ENCODE measurements around the gene ENOX1.
"Not testable (repeated sequence)": the region's sequence is repeated elsewhere in the genome, so short reads cannot be mapped to it uniquely, and the experiment has no call there.

The ENOX1 gene

DNA sequence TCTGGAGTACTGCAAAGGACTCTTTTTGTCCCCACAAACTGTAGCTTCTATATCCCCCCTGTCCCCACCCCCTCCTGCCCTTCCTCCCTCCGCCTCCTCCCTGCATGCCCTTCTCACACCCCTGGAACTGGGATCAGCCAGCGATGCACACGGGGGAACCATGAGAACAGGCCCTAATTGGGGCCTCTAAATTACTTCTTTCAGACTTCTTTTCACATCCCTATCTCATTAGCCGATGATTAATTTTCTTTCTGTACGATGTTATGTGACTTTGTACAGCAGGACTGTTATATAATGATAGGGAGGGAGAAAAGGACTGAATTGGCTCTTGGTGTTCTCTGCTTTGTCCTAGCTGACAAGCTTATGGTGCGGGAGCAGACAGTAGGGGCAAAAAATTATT lies 415.9 kb downstream of the ENOX1 start:
- DNase-seq: no peak

DNA sequence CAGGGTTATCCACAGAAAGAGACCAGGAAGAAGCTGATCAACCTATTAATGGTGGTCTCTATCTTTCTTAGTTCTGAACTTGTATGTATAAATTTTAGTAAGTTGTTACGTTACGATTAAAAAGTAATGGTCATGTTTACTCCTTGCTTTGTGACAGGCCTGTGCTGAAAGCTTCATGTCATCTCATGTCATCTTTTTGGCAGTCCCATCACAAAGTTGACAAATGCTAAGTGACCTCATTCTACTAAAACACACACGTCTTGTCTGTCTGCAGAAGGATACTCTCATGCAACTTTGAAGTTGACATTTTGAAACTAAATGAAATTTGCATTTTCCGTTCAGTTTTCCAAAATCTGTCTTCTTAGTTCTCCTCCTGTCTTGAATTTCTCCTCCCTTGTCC lies 417.5 kb downstream of the ENOX1 start:
- DNase-seq: no peak

- no peak for DNase-seq
Observed at GRCh38 chr13:43368003-43368402, 418.8 kb downstream of the ENOX1 start.

GRCh38 chr13:43365039-43365344 lies 421.8 kb downstream of the ENOX1 start:
- no peak for DNase-seq

DNA sequence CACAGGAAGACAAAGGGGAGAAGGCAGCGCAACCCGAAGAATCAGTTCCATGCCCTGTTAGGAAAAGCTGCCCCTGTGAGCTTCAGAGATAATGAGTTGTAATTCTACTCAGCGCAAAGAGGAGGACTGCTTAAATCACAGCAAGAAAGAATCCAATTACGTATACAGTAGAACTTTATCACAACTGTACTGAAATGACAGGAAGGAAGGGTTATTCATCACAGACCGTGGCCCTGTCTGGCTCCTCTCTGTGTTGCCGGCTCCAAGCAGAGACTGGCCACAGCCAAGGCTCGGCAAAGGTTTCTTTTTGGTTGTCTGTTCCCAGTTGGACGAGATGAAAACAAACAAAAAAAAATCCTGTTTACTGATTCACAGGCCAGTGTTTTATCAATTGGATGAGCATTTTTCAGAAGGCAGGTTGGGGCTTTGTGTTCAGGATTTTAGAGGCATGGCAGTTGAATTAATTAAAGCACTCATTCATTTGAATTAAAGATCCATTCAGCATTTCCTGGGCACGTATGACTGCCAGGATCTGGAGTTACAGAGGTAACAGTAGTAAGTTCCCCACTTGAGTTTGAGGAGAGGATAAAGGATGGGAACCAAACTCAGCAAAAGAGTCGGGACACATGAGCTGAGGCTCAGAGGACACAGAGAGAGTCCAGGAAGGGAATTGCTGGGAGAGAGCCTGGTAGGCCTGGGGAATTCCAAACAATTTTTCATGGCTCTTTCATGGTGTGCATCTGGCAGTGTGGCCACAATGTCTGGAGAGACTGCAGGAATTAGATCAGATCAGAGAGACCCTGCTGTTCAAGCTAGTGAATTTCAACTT lies 422.3 kb downstream of the ENOX1 start:
- DNase-seq: no peak

DNA sequence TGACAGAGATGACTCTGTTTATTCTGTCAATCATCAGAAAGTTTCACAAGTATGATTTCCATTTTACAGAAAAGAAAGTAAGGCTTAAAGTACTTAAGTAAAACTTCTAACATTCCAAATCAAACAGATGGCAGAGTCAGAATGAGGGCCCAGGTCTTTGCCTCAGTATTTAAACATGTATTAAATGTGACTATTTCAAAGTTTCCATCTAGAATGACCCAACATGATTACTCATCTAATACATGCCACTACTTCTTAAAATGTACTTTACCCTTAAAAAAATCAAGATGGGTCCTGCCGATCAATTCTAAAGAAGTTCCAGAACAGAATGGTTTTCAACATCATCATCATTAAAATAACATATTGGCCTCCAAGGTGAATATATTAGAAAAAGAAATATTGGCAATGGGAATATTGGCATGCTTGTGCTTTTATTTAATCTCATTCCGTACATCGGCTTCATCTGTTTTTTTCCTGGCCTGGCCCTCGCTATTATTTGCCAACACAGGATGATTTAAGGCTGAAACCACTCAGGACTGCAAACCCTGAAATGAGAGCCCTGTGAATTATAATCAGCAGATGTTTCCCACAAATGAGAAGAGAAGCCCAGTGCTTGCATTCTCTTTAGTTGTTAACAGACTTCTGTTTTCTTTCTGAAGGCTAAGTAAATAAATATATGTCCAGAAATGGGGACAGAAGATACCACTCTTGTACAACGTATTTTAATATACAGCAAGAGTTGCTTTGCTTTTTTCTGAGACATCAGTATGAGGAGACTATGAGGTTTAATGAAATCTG lies 423.4 kb downstream of the ENOX1 start:
- no peak for DNase-seq

DNA sequence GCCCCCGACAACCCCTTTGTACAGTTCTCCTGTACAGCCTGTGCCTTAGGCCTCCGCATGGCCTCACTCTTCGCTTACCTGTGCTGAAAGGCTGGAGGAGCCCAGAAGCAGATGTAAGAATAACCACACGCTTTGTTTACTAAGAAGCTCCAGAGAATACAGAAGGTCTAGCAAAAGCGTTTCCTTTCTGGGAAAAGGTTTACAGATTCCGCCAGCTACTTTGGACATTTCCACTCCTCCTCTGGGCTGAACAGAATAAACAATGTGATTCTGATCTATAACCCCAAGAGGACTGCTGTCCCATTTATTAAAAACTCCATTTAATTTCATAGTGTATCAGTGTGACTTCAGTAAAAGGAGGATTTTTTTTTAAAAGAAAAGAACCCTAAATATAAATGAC lies 424.2 kb downstream of the ENOX1 start:
- no peak for DNase-seq

DNA sequence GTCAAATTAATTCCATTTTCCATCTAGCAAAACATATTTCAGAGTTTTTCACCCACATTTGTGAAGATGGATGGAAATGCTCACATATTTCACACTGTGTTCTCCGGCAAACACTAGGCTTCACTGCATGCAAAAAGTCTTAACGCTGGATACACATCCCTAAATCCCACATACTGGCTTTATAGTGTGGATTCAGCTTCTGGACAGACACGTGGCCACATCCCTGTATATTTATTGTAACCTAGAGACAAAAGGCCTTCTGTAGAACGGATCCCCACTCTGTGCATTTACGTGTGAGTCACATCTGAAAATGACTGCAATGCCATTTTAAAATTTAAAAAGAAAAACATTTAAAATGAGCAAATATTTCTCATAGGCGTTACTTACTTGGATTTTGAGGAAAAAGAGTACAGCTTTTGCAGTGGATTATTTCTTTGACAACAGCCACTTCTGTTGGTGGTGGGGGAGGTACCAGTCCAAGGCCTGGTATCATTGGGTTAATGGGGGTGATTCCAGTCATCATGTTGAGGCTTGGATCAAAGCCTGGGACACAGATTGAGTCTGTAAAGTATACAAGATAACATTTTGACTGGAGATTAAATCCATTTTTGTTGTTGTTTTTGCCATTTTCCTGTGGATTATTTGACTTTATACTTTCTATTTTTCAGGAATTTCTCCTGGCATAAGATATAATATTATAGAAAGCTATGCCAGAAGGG lies 425.7 kb downstream of the ENOX1 start:
- DNase-seq: no peak

DNA sequence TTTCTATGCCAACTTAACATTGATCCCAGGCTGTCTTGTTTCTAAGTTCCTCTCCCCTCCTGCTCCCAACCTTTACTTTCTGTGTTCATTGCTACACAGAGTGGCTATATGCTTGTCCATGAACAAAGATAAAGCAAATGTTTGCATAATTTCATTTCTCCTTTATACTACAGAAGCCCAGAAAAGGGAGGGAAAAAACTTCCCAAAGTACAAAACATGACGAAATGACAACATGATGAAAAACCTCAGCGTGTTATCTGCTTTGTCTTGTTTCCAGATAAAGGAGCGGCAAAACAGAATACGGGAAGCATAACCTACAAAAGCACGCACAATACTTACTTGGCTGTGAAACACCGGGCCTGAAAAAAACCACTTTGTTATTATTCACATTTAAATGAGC lies 426.6 kb downstream of the ENOX1 start:
- no peak for DNase-seq

DNA sequence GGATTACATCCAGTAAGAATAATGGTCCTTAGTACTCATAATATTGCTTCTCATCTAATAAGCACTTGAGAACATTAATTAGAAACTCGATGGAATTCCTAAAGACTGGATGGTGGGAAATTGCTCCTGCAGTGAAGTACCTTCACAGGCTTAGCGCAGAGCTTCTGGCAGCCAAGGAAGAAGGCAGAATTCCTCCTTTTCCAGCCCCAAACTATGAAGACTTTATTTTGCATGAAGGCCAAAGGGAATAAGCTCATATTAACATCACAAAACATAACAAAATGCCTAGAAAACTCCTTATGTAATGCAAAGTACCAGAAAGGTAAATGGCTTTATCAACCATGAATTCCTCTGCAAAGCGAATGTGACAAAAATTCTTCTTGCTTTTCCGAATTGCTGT lies 427.2 kb downstream of the ENOX1 start:
- no peak for DNase-seq

- no peak for DNase-seq
Observed at GRCh38 chr13:43357564-43357963, 429.2 kb downstream of the ENOX1 start.

DNA sequence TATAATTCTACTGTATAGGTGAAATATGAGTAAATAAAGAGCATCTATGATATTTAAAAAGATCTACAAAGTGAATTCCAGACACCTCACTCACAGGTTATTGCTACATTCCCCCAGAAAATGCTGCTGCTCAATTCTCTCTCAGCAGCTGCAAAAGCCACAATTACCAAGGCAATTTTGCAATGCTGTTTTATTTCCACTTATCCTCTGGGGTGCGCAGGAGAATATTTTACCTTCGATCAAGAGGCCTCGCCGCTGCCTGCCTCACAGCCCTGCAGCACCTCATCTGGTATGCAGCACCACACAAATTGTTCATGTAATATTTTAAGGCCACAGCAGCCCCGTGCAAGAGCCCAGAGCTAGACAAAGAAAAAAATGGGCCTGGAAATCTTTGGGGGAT lies 430.2 kb downstream of the ENOX1 start:
- no peak for DNase-seq

DNA sequence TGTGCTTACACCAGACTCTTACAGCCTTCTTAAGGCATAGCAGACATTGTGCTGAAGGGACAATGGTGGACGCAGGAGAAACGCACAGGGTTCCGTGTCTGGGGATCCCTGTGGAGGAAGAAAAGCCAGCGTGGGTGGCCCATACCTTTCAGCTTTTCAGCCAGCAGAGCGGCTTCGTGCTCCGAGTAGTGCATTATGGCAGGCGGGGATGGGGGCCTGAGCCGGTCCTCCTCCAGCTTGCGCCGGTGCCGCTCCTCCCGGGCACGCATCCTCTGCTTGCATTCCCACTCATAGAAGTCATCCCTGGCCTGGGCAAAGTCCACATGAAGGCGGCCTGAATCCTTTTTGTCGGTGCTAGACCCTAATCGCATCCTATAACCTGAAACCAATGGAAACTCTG lies 431.0 kb downstream of the ENOX1 start:
- DNase-seq: no peak

DNA sequence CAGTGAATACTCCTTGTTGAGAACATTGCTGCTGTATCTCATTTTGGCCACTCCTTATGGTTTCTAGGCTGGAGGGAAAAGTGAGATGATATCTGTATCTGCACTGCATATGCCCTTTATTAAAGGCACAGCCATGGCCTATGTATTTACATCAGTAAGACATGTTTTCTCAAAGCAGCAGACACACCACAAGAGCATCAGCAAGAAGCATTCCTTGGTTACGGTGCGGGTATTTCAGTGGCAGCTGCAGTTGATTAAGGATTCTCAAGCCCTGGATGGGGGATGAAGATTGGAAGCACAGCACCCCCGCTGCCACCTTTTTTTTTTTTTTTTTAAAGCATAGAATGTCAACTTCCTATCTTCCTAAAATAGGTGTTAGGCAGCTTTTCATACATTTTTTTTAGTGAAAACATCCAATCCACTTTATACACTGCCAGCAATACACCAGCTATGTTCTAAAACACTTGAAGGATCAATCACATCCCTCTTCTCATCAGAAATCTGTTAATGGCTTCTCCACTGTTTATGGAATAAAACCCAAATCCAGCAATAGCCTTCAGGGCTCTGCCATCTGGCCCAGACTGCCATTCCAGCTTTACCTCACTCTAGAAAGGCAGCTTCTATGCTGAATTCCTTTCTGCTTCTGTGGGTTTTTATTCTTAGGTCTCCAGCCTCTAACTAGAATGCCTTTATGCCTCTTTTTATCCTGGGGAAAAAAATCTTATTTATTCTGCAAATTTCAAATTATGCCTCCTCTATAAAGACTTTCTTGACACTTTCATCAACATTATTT lies 432.4 kb downstream of the ENOX1 start:
- no peak for DNase-seq

GRCh38 chr13:43353631-43354030 lies 433.1 kb downstream of the ENOX1 start:
- DNase-seq: no peak

GRCh38 chr13:43351612-43352011 lies 435.2 kb downstream of the ENOX1 start:
- not testable (repeated sequence) for DNase-seq

DNA sequence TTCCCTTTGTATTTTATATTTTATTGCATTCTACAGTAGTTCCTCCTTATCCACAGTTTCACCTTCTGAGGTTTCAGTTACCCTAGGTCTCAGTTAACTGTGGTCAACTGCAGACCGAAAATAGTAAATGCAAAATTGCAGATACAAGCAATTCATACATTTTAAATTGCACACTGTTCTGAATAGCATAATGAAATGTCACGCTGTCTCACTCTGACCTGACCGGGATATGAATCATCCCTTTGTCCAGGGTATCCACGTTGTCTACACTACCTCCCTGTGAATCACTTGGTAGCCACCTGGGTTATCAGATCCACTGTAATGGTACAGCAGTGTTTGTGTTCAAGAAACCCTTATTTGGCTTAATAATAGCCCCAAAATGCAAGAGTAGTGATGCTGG lies 438.4 kb downstream of the ENOX1 start:
- no peak for DNase-seq

GRCh38 chr13:43347877-43348276 lies 438.9 kb downstream of the ENOX1 start:
- DNase-seq: no peak

DNA sequence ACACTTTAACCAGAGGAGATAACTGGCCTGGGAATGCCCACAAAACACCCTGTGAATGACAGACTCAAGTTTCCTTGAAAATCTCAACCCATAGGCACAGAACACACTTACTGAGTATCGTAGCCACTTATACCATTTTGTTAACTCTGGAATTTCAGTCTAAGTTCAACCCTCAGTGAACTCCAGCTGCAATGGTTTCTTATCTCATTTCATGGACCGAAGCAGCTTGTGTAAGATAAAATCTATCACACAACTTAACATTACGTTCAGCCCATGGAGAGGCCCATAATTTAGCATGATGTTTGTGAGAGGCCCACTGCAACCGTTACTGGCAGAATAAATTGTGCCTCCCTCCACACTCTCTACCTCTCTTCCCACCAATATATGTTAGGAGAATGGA lies 440.3 kb downstream of the ENOX1 start:
- no peak for DNase-seq

DNA sequence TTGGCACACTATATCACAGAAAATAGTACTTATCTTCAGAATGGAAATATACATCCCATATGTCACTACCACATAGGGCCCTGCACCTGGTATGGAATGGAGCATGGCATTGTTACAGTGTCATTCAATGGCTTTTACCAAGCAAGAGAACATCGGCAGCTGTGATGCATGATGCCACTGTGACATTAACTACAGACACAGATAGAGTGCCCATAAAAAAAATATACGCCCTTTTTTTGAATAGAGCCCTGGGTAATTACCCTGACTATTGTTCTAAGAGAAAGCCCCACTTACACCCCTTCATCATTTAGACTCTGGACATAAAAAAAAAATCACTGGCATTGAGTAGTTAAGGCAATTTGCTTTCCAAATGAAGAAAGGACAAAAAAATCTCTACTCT lies 443.1 kb downstream of the ENOX1 start:
- DNase-seq: no peak

DNA sequence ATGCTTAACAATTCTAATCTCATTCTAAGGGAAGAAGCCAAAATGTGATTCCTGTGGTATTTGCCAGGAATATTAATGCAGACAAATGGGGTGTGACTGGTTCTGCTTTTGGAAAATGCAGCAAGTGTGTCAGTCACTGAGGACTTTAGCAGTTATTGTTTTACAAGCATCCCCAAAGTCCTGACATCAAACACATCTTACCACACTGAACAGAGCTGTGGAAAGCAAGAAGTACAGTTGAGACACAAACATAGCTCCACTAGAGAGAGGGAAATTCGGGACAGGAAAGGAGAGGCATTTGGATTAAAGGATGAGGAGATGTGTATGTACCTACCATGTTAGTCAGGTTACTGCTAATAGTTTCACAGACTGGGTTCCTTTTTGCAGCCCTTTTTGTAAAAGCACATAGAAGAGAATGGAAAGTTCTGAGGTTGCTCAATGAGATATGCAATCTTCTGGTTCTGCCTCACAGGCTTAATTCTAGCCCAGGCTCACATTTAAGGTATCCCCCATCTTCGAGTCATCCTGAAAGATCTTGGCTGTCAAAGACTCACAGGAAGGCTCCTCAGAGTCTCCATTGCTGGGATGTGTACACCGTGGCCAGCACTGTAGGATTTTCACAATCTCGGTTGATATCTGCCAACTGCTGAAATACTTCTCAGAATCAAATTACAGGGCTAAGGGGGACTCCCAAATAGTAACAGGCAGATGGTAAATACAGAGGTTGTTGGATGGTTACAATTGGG lies 446.8 kb downstream of the ENOX1 start:
- DNase-seq: no peak

GRCh38 chr13:43339145-43339804 lies 447.5 kb downstream of the ENOX1 start:
- DNase-seq: no peak
